ENCODE data around the gene B4GALT5. TPM values are rescaled to one million over a fixed set of nuclear protein-coding genes. Genes with fewer than 3 reads are reported as not detected.

Gene B4GALT5
- total RNA-seq, 1 experiment from 2014 or later, result 92.5 TPM

DNA sequence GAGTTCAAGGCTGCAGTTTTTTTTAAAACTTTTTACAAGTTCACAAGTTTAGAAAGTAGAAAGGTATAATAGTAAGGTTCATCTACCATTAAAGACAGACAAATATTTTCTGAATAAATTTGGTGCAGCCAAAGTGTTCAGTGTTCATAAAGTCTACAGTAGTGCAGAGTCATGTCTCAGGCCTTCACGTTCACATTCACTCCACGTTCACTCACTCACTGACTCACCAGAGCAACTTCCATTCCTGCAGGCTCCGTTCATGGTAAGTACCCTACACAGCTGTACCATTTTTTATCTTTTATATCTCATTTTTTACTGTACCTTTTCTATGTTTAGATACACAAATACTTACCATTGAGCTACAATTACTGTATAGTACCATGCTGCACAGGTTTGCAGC, 67.6 kb downstream of the B4GALT5 start:
- ChIA-PET CTCF (no interaction called here), RAD21 (ENCODE audit: low non-redundant PET in 1 of 2, low total read pairs in 2 of 2, uncharacterized antibody in 2 of 2, unreplicated experiment in 2 of 2) (no interaction called here), POLR2A (interaction anchor here (0.6 kb wide), 1 partner anchor 351 kb away, joined by 4 read pairs; no protein-coding TSS in a partner anchor)
- Histone ChIP-seq H3K27ac (ENCODE audit: low read depth, low read length) (no peak overlapping the region), H2AFZ (ENCODE audit: low read depth, low read length, poor library complexity, severe bottlenecking) (no peak overlapping the region), H3K9me3 (ENCODE audit: control insufficient read depth in 1 of 2, insufficient read depth in 1 of 2, low read depth in 1 of 2, low read length in 2 of 2) (no peaks in the 10 kb centered on the region), H3K27me3 (ENCODE audit: insufficient read depth, low read length) (no peaks in the 10 kb centered on the region), H3K9me2 (ENCODE audit: insufficient read depth) (no peaks in the 10 kb centered on the region), H3K9ac (ENCODE audit: low read length) (no peak overlapping the region), H3K4me2 (ENCODE audit: low read length) (no peak overlapping the region), H3K36me3 (ENCODE audit: control insufficient read depth in 1 of 2, insufficient read depth in 2 of 2, low read length in 2 of 2) (peaks cover 45 to 79% of the 10 kb centered on the region in 2 experiments), H3K79me2 (ENCODE audit: insufficient read depth, low read length) (peaks cover 12% of the 10 kb centered on the region; the same call in 1 of the 2 replicates), H3K4me1 (ENCODE audit: control insufficient read depth in 1 of 2, insufficient read depth in 2 of 2, low read length in 2 of 2) (no peaks in the 10 kb centered on the region), H3K4me3 (replicated peaks in 1 of 2; ENCODE audit: low read depth in 1 of 2, low read length in 2 of 2) (no peak overlapping the region), H4K20me1 (ENCODE audit: insufficient read depth) (0 out of 2 replicates have a peak, but pooled peaks cover 3% of the 10 kb centered on the region)
- DNase-seq (ENCODE audit: low read depth, low spot score), result no peak
- intact Hi-C loops (cut with micrococcal nuclease), result no loop called here
- no peak for ATAC-seq
- no TSS peak for BruUV-seq (replicated peaks)
- TF ChIP-seq TCF7L2 (IDR thresholded peaks at IDR 0.05; ENCODE audit: borderline replicate concordance, extremely low read depth, insufficient read depth, insufficient read length) (no peak), SP1 (IDR thresholded peaks at IDR 0.05; ENCODE audit: low read depth) (no peak), YY1 (IDR thresholded peaks at IDR 0.05; ENCODE audit: extremely low read depth, insufficient replicate concordance, low read depth, low read length) (no peak), EZH2 (IDR thresholded peaks at IDR 0.05) (no peak), SRF (IDR thresholded peaks at IDR 0.05; ENCODE audit: low read depth) (no peak), CTCF (IDR thresholded peaks at IDR 0.05 in 2 of 3, conservative IDR thresholded peaks at IDR 0.05 in 1 of 3; ENCODE audit: borderline replicate concordance in 1 of 3, insufficient read depth in 1 of 3, low read depth in 2 of 3, low read length in 2 of 3) (no peak), JUND (IDR thresholded peaks at IDR 0.05) (no peak), MAX (IDR thresholded peaks at IDR 0.05) (no peak), ATF3 (IDR thresholded peaks at IDR 0.05) (no peak), ZFX (IDR thresholded peaks at IDR 0.05) (no peak), EGR1 (IDR thresholded peaks at IDR 0.05; ENCODE audit: low read depth) (no peak), ZNF274 (IDR thresholded peaks at IDR 0.05; ENCODE audit: low read depth, low read length) (no peak), ELF1 (IDR thresholded peaks at IDR 0.05; ENCODE audit: borderline replicate concordance, low read depth) (no peak), ZBTB33 (IDR thresholded peaks at IDR 0.05; ENCODE audit: extremely low read depth, insufficient replicate concordance, low read length) (no peak), RAD21 (IDR thresholded peaks at IDR 0.05; ENCODE audit: low read depth) (no peak), POLR2A (IDR thresholded peaks at IDR 0.05; ENCODE audit: borderline replicate concordance, extremely low read depth, insufficient read depth, insufficient read length) (no peak), FOSL1 (IDR thresholded peaks at IDR 0.05; ENCODE audit: low read depth) (no peak), EZH2phosphoT487 (IDR thresholded peaks at IDR 0.05; ENCODE audit: borderline replicate concordance) (no peak)
- TF ChIP-seq, protein P1, sequence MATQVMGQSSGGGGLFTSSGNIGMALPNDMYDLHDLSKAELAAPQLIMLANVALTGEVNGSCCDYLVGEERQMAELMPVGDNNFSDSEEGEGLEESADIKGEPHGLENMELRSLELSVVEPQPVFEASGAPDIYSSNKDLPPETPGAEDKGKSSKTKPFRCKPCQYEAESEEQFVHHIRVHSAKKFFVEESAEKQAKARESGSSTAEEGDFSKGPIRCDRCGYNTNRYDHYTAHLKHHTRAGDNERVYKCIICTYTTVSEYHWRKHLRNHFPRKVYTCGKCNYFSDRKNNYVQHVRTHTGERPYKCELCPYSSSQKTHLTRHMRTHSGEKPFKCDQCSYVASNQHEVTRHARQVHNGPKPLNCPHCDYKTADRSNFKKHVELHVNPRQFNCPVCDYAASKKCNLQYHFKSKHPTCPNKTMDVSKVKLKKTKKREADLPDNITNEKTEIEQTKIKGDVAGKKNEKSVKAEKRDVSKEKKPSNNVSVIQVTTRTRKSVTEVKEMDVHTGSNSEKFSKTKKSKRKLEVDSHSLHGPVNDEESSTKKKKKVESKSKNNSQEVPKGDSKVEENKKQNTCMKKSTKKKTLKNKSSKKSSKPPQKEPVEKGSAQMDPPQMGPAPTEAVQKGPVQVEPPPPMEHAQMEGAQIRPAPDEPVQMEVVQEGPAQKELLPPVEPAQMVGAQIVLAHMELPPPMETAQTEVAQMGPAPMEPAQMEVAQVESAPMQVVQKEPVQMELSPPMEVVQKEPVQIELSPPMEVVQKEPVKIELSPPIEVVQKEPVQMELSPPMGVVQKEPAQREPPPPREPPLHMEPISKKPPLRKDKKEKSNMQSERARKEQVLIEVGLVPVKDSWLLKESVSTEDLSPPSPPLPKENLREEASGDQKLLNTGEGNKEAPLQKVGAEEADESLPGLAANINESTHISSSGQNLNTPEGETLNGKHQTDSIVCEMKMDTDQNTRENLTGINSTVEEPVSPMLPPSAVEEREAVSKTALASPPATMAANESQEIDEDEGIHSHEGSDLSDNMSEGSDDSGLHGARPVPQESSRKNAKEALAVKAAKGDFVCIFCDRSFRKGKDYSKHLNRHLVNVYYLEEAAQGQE (IDR thresholded peaks at IDR 0.05; ENCODE audit: low read depth), result no peak
